VCaP (cell line): ENCODE data around the gene LOC128125822.

Experiments used
- H3K27ac ChIP-seq: fragments of 450-650 bp; 2 replicates; pipeline ENCODE4 v1.5.1; 2017
- TF ChIP-seq, protein P1 (sequence below): fragments of 450-650 bp; conservative IDR thresholded peaks from 2 replicates; pipeline ENCODE4 v1.5.1; 2017; ENCODE audit warnings: mild to moderate bottlenecking, moderate library complexity

Gene LOC128125822

DNA sequence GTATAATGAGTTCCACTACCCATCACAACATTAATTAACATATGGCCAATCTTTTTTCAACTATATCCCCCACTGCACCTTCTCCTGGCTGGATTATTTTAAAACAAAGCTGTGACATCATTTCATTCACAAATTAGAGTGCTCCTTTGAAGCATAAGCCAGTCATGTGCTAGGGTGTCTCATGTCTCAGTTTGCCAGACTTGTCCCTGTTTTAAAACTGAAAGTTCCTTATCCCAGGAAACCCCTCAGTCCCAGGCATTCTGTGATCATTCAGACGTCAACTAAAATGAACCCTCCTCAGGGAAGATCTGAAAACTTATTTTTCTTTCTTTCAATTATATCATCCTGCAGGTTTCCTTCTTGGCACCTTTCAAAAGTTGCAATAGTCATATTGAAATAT, 29.3 kb upstream of the LOC128125822 start:
- H3K27ac ChIP-seq = no peak overlapping the region
- TF ChIP-seq, protein P1, sequence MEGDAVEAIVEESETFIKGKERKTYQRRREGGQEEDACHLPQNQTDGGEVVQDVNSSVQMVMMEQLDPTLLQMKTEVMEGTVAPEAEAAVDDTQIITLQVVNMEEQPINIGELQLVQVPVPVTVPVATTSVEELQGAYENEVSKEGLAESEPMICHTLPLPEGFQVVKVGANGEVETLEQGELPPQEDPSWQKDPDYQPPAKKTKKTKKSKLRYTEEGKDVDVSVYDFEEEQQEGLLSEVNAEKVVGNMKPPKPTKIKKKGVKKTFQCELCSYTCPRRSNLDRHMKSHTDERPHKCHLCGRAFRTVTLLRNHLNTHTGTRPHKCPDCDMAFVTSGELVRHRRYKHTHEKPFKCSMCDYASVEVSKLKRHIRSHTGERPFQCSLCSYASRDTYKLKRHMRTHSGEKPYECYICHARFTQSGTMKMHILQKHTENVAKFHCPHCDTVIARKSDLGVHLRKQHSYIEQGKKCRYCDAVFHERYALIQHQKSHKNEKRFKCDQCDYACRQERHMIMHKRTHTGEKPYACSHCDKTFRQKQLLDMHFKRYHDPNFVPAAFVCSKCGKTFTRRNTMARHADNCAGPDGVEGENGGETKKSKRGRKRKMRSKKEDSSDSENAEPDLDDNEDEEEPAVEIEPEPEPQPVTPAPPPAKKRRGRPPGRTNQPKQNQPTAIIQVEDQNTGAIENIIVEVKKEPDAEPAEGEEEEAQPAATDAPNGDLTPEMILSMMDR = no peak

DNA sequence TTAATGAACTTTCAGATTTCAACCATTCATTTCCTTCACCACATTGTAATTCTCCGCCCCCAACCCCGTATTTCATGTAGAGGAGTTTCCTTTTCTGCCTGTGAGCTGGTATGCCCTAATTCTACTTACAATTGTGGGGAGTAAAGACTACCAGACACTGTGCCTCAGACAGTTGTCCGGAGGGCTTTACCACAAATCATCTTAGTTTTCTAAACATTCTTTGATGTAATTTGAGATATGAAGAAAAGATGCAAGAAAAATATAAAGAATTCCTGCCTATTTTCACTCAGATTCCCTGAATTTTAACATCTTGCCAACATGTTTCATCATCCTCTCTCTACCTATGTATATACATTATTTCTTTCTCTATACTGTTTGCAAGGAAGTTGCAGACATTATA, 28.3 kb upstream of the LOC128125822 start:
- TF ChIP-seq, protein P1 = no peak
- no peak overlapping the region for H3K27ac ChIP-seq

DNA sequence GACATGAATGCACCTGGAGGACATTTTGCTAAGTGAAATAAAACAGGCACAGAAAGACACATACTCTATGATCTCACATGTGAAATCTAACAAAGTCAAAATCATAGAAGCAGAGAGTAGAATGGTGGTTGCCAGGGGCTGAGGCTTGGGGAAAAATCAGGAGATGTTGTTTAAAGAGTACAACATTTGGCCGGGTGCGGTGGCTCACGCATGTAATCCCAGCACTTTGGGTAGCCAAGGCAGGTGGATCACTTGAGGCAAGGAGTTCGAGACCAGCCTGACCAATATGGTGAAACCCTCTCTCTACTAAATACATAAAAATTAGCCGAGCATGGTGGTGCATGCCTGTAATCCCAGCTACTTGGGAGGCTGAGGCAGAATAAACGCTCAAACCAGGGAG, 26.0 kb upstream of the LOC128125822 start:
- TF ChIP-seq, protein P1 = no peak
- H3K27ac ChIP-seq = no peak overlapping the region

DNA sequence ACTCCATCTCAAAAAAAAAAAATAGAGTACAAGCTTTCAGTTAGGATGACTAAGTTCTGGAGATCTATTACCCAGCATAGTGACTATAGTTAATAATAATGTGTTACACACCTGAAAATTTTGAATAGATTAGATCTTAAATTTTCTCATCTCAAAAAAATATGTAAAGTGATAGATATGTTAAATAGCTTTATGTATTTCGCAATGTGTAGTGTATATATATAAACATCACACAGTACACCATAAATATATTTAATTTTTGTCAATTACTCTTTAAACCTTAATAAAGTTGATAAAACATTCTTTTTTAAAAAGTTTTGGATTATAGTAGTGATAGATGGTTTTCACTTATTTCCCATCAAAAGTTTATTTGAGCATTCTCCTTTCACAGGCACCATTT, 25.6 kb upstream of the LOC128125822 start:
- TF ChIP-seq, protein P1 = no peak
- no peak overlapping the region for H3K27ac ChIP-seq

DNA sequence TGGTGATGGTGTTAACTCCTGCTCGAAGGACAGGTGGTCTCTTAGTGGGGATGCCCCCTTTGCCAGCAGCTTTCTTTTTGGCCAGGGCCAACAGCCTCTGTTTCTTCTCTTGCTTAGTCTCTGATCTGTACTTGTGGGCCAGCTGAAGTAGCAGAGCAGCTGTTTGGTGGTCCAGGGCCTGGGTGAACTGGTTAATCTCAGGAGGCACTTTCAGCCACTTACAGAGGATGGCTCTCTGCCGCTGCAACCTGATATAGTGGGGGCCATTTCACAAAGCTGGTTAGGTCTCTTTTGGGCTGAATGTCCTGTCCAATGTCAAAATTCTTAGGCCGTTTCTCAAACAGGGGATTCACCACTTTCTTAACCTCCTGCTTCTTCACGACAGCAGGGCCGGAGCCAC, 23.2 kb upstream of the LOC128125822 start:
- H3K27ac ChIP-seq = no peak overlapping the region
- TF ChIP-seq, protein P1 = no peak

DNA sequence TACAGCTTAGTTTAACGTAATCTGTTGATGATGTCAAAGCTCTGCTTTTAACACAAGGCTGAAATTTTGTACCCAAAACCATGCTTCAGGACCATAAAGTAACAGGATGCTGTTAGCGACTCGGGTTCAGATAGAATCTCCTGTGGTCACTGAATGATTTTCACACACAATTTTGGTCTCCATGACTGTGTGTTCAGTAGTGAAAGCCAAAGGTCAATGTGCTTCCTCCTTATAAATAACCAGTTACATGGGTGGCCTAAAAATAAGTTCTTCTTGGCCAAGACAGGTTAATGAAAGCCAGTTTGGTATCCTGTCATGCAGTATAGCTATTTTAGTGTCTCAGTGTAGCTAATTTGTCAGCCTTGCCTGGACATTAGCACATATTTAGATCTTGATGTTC, 19.1 kb upstream of the LOC128125822 start:
- TF ChIP-seq, protein P1 = no peak
- no peak overlapping the region for H3K27ac ChIP-seq

DNA sequence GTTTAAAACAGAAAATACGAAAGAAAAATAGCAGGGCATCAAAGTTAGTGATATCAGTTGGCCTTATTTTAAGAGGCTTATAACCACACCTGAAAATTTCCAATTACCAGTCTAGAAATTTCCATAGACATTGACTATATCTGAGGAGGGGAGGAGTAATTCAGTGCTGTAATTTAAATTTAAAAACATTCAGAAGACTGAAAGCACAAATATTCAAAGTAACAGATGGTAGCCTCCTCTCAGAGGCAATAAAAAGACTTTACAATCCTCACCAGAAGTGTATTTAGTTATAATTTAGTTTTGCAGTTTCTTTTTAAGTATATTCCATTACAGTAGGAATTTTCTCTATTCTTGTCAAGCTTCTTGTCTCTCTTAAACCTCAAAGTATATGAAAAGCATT, 18.4 kb upstream of the LOC128125822 start:
- TF ChIP-seq, protein P1 = no peak
- no peak overlapping the region for H3K27ac ChIP-seq

DNA sequence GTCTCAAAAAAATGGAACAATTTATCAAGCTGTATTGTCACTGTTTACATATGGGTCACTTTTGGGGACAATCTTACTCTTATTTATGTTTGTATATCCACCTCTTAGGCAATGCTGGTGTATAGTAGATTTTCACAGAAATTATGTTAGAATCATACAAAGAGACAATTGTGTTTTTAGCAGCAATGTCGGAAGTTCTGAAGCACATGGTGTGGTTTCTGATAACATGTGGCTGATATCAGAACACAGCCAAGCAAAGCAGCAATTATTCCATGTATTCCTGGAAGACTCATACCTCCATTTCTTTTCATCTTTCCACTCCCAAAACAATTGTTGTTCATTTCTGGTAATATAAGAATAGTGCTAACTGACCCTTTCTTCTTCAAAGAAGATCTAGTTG, 17.5 kb upstream of the LOC128125822 start:
- H3K27ac ChIP-seq = no peak overlapping the region
- TF ChIP-seq, protein P1 = no peak
